K562 (cell line): ENCODE data around the gene DNAAF3. TPM values are rescaled to one million over a fixed set of nuclear protein-coding genes. Genes with fewer than 3 reads are reported as not detected.
A peak's percentile ranks its signal among the peaks of the same experiment; 100 is the strongest.

Experiments used
- BRD4 ChIP-seq: fragments of 200-600 bp; sonication (generic); IDR thresholded peaks from 2 replicates; pipeline ENCODE4 v1.6.1; 2017; ENCODE audit warnings: inconsistent platforms
- CBFA2T3 ChIP-seq: fragments of 450-650 bp; IDR thresholded peaks from 2 replicates; pipeline ENCODE4 v1.6.1; 2017
- CBX1 ChIP-seq: sonication (generic); IDR thresholded peaks from 2 replicates; pipeline ENCODE4 v1.6.1; 2016; ENCODE audit warnings: antibody characterized with exemption, low read depth, mild to moderate bottlenecking
- CEBPG ChIP-seq, 3 experiments: fragments of 200-800 bp in 1 of 3; sonication (Bioruptor generic) in 1 of 3; sonication (generic) in 1 of 3; formaldehyde crosslinking in 1 of 3; IDR thresholded peaks in 2 of 3; conservative IDR thresholded peaks in 1 of 3; 2 replicates each; pipeline versions ENCODE4 v1.6.1 to v1.8.0; 2016 to 2022; ENCODE audit warnings: missing compliant biosample characterization in 2 of 3, missing genetic modification characterization in 2 of 3, mild to moderate bottlenecking in 1 of 3, missing genetic modification reagents in 1 of 3
- KDM5B ChIP-seq: fragments of 200-600 bp; sonication (generic); IDR thresholded peaks from 2 replicates; pipeline ENCODE4 v1.6.1; 2012; ENCODE audit warnings: low read depth, mild to moderate bottlenecking, moderate library complexity, low read length, control low read depth, inconsistent platforms; ENCODE audit not compliant: insufficient replicate concordance
- KLF13 ChIP-seq: fragments of 450-650 bp; IDR thresholded peaks from 2 replicates; pipeline ENCODE4 v1.6.1; 2016; ENCODE audit warnings: missing genetic modification characterization, low read depth, mild to moderate bottlenecking, missing compliant biosample characterization, moderate library complexity, borderline replicate concordance
- LARP7 ChIP-seq: fragments of 450-650 bp; IDR thresholded peaks from 2 replicates; pipeline ENCODE4 v1.6.1; 2016
- NR2F6 ChIP-seq: fragments of 450-650 bp; formaldehyde crosslinking; IDR thresholded peaks from 2 replicates; pipeline ENCODE4 v1.4.0; 2020; ENCODE audit warnings: mild to moderate bottlenecking
- OTX1 ChIP-seq: fragments of 450-650 bp; formaldehyde crosslinking; IDR thresholded peaks from 2 replicates; pipeline ENCODE4 v1.4.0; 2022; ENCODE audit warnings: mild to moderate bottlenecking
- POLR2G ChIP-seq: fragments of 200-400 bp; formaldehyde crosslinking; IDR thresholded peaks from 2 replicates; pipeline ENCODE4 v1.6.1; 2017; ENCODE audit warnings: low read depth, mild to moderate bottlenecking, antibody characterized with exemption, low read length, moderate library complexity
- PRMT5 ChIP-seq: sonication (generic); formaldehyde crosslinking; IDR thresholded peaks from 2 replicates; pipeline ENCODE4 v1.5.0; 2020; ENCODE audit warnings: missing genetic modification reagents
- RAD21 ChIP-seq, 2 experiments: fragments of 250-450 bp in 1 of 2; fragments of 450-650 bp in 1 of 2; sonication (Bioruptor Pico) in 1 of 2; formaldehyde crosslinking in 1 of 2; IDR thresholded peaks in 1 of 2; conservative IDR thresholded peaks in 1 of 2; 2 replicates each; pipeline versions ENCODE4 v1.4.0 to v1.8.0; 2020 to 2022; ENCODE audit warnings: mild to moderate bottlenecking in 2 of 2, moderate library complexity in 1 of 2
- SIN3A ChIP-seq, 2 experiments: fragments of 150-350 bp in 1 of 2; IDR thresholded peaks; 2 replicates each; pipeline ENCODE4 v1.6.1; 2011 to 2016; ENCODE audit warnings: borderline replicate concordance in 2 of 2, low read depth in 2 of 2, low read length in 2 of 2, mild to moderate bottlenecking in 2 of 2, moderate library complexity in 2 of 2; ENCODE audit not compliant: control insufficient read depth in 1 of 2
- STAT5B ChIP-seq: fragments of 250-450 bp; sonication (Bioruptor Pico); IDR thresholded peaks from 2 replicates; pipeline ENCODE4 v1.8.0; 2021; ENCODE audit warnings: mild to moderate bottlenecking, inconsistent platforms
- TBL1XR1 ChIP-seq, 2 experiments: IDR thresholded peaks; 2 replicates each; pipeline ENCODE4 v1.6.1; 2012; ENCODE audit warnings: improper control_type of control experiment in 2 of 2, low read length in 2 of 2, mild to moderate bottlenecking in 1 of 2
- TSC22D4 ChIP-seq: fragments of 450-650 bp; IDR thresholded peaks from 2 replicates; pipeline ENCODE4 v1.6.1; 2016; ENCODE audit warnings: missing genetic modification characterization, missing biosample characterization, control low read depth
- YBX1 ChIP-seq: fragments of 450-650 bp; IDR thresholded peaks from 2 replicates; pipeline ENCODE4 v1.7.1; 2016; ENCODE audit warnings: mild to moderate bottlenecking
- ZC3H8 ChIP-seq: fragments of 450-650 bp; IDR thresholded peaks from 2 replicates; pipeline ENCODE4 v1.6.1; 2017
- ZNF212 ChIP-seq: fragments of 450-650 bp; formaldehyde crosslinking; IDR thresholded peaks from 2 replicates; pipeline ENCODE4 v1.4.0; 2020; ENCODE audit warnings: mild to moderate bottlenecking
- ZNF3 ChIP-seq: fragments of 250-450 bp; sonication (Bioruptor Pico); IDR thresholded peaks from 2 replicates; pipeline ENCODE4 v1.5.0; 2021; ENCODE audit warnings: mild to moderate bottlenecking, moderate library complexity
- ZNF384 ChIP-seq: IDR thresholded peaks from 2 replicates; pipeline ENCODE4 v1.6.1; 2012; ENCODE audit warnings: low read depth, low read length, improper control_type of control experiment
- polyA plus RNA-seq, 8 experiments: library from polyadenylated mRNA; depleted of rRNA in 4 of 8; stranded (reverse) in 5 of 8; unstranded in 3 of 8; fragments of >200 nt; fragmentation: Nextera tagmentation in 2 of 8; fragmentation: Illumina TruSeq in 1 of 8; extraction: Ambion mirVana in 2 of 8; extraction: Trizol in 1 of 8; gene quantifications; 2 replicates each; pipeline versions ENCODE4 v1.2.1 to v1.2.3, GENCODE V29; 2011 to 2014; ENCODE audit warnings: inconsistent platforms in 1 of 8, missing spikeins in 1 of 8
- total RNA-seq, 7 experiments: library from RNA; depleted of rRNA in 6 of 7; stranded (reverse); fragments of >200 nt in 6 of 7; fragmentation: Illumina TruSeq in 2 of 7; extraction: Trizol in 2 of 7; gene quantifications; 2 replicates each; pipeline versions ENCODE4 v1.2.1 to v1.2.3, GENCODE V29; 2011 to 2021; ENCODE audit warnings: low replicate concordance in 1 of 7
- TF ChIP-seq, protein P1 (sequence below): fragments of 250-450 bp; sonication (Bioruptor Pico); IDR thresholded peaks from 2 replicates; pipeline ENCODE4 v1.4.0; 2020; ENCODE audit warnings: mild to moderate bottlenecking, moderate library complexity
- TF ChIP-seq, protein P2 (sequence below): fragments of 450-650 bp; formaldehyde crosslinking; IDR thresholded peaks from 2 replicates; pipeline ENCODE4 v1.4.0; 2022; ENCODE audit warnings: mild to moderate bottlenecking, moderate library complexity
- TF ChIP-seq, protein P3 (sequence below): sonication (generic); formaldehyde crosslinking; IDR thresholded peaks from 2 replicates; pipeline ENCODE4 v1.8.1; 2023; ENCODE audit warnings: mild to moderate bottlenecking, missing genetic modification reagents

The DNAAF3 gene
- total and polyA plus RNA-seq, 9 of the 15 experiments (the other 6 are each of a cell fraction or from before 2014, with no cell fraction given): 21.6 to 61.5 (median 43.0) TPM

DNA sequence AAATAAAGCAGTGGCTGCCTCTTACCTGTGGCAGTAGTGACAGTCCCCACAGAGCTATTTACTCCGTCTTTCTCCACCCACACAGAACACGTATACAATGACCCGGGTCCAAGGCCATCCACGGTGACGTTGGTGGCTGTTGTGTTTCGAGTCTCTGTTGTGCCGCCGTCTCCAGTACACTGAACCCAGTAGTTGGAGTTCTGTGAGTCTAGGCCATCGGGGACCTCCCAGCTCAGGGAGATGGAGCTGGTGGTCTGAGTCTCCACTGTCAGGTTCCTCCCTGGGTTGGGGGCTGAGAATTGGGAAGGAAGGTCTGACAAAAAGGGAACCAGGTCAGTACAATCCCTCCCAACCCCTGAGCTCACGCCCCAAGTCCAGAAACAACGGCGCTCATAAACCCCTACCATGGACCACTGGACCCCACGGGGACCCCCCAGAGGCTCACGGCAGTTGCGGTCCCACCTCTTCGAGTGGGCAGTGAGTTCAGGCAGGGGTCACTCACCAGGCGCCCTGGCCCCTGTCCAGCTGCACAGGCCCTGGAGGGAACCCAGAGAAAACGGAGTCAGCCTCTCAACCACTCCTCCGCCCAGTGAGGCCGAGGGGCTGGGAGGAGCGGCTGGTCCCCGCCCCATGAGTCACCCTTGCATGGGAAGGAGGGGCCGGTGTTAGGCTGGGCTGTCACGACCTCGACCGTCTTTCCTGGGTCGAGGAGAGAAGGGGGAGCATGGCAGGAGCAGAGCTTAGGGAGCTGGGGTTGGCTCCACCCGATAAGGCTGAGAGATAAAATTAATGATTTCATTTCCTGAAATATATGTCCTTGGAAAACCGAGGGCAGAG lies 40.5 kb upstream of the DNAAF3 start (continued):
- TF ChIP-seq KLF13 (tag) (peak; percentile 28; the same call in 1 of the 2 replicates), ZNF384 (no peak), LARP7 (no peak), ZNF212 (CRISPR knock-in tag) (no peak), CEBPG (CRISPR knock-in tag; IDR thresholded peaks at IDR 0.05) (no peak), CEBPG (tag; conservative IDR thresholded peaks at IDR 0.05 in 1 of 2, IDR thresholded peaks at IDR 0.05 in 1 of 2) (no peak), OTX1 (CRISPR knock-in tag) (no peak), TBL1XR1 (IDR thresholded peaks at IDR 0.05; ENCODE audit: low read length in 2 of 2) (peak in 1 of 2 experiments; percentile 54; a peak in 2 of 4 replicates), POLR2G (peak; percentile 93), NR2F6 (CRISPR knock-in tag) (no peak), STAT5B (CRISPR knock-in tag) (no peak), SIN3A (IDR thresholded peaks at IDR 0.05; ENCODE audit: borderline replicate concordance in 2 of 2, control insufficient read depth in 1 of 2, low read depth in 2 of 2, low read length in 2 of 2) (peak; percentile 67 to 78; a peak in 2 of 4 replicates), KDM5B (no peak), CBX1 (peak; percentile 52; the same call in 1 of the 2 replicates), TSC22D4 (tag) (no peak), ZC3H8 (no peak), RAD21 (CRISPR knock-in tag; conservative IDR thresholded peaks at IDR 0.05 in 1 of 2, IDR thresholded peaks at IDR 0.05 in 1 of 2) (peak in 1 of 2 experiments; percentile 12; a peak in 1 of 4 replicates), BRD4 (no peak), ZNF3 (CRISPR knock-in tag) (no peak), YBX1 (no peak), PRMT5 (no peak), CBFA2T3 (peak; percentile 58)
- TF ChIP-seq, protein P1, sequence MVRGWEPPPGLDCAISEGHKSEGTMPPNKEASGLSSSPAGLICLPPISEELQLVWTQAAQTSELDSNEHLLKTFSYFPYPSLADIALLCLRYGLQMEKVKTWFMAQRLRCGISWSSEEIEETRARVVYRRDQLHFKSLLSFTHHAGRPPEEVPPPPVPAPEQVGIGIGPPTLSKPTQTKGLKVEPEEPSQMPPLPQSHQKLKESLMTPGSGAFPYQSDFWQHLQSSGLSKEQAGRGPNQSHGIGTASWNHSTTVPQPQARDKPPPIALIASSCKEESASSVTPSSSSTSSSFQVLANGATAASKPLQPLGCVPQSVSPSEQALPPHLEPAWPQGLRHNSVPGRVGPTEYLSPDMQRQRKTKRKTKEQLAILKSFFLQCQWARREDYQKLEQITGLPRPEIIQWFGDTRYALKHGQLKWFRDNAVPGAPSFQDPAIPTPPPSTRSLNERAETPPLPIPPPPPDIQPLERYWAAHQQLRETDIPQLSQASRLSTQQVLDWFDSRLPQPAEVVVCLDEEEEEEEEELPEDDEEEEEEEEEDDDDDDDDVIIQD (CRISPR knock-in tag): no peak
- TF ChIP-seq, protein P2, sequence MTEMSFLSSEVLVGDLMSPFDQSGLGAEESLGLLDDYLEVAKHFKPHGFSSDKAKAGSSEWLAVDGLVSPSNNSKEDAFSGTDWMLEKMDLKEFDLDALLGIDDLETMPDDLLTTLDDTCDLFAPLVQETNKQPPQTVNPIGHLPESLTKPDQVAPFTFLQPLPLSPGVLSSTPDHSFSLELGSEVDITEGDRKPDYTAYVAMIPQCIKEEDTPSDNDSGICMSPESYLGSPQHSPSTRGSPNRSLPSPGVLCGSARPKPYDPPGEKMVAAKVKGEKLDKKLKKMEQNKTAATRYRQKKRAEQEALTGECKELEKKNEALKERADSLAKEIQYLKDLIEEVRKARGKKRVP (CRISPR knock-in tag): no peak
- TF ChIP-seq, protein P3, sequence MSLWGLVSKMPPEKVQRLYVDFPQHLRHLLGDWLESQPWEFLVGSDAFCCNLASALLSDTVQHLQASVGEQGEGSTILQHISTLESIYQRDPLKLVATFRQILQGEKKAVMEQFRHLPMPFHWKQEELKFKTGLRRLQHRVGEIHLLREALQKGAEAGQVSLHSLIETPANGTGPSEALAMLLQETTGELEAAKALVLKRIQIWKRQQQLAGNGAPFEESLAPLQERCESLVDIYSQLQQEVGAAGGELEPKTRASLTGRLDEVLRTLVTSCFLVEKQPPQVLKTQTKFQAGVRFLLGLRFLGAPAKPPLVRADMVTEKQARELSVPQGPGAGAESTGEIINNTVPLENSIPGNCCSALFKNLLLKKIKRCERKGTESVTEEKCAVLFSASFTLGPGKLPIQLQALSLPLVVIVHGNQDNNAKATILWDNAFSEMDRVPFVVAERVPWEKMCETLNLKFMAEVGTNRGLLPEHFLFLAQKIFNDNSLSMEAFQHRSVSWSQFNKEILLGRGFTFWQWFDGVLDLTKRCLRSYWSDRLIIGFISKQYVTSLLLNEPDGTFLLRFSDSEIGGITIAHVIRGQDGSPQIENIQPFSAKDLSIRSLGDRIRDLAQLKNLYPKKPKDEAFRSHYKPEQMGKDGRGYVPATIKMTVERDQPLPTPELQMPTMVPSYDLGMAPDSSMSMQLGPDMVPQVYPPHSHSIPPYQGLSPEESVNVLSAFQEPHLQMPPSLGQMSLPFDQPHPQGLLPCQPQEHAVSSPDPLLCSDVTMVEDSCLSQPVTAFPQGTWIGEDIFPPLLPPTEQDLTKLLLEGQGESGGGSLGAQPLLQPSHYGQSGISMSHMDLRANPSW (CRISPR knock-in tag): no peak
